ENCODE measurements around the gene RERGL.
"Not testable (repeated sequence)": the region's sequence is repeated elsewhere in the genome, so short reads cannot be mapped to it uniquely, and the experiment has no call there.

Gene RERGL

GRCh38 chr12:18090093-18090492, at the start of gene RERGL:
RERGL (minus strand) TSS chr12:18090193; CDS start chr12:18090140, 53 bp downstream.
- DNase-seq (ENCODE audit: low spot score): no peak

- no peak for DNase-seq (ENCODE audit: low spot score)
These were observed 49.3 kb upstream of the RERGL start for GRCh38 chr12:18139254-18139653.

DNA sequence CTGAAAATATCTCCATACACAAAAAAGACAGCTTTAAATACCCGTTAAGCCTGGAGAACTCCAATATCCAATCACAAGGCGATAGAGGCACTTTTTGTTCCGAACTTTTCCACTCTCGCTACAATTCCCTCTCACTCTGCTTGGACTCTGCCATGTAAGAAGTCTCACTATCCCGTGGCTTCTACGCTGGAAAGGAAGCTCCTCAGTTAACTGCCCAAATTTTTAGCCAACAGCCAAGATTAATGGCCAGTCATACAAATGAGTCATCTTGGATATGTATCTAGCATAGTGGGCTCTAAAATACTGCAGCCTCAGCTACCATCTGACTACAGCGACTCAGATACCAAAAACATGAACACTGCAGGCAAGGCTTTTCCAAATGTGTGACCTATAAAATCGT, 45.5 kb upstream of the RERGL start:
- DNase-seq (ENCODE audit: low spot score): no peak

- DNase-seq (ENCODE audit: low spot score): no peak
These were observed 45.1 kb upstream of the RERGL start for GRCh38 chr12:18135086-18135485.

DNA sequence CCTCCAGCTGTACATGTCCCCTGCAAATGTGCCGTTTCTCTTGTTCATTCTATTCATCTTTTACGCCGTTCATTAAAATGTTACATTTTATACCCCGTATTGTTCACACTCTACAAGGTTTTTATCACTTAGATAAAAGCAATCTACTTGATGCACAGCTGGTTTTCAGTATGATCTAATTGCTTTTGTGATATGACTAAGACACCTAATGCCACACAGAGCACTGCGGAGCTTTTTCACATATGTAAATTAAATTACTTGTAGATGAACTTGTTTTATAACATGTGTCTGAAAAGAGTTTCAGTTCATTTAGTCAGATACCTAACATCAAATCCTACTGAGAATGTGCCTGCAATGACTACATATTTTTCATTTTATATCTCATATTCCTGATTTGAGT, 40.9 kb upstream of the RERGL start:
- no peak for DNase-seq (ENCODE audit: low spot score)

DNA sequence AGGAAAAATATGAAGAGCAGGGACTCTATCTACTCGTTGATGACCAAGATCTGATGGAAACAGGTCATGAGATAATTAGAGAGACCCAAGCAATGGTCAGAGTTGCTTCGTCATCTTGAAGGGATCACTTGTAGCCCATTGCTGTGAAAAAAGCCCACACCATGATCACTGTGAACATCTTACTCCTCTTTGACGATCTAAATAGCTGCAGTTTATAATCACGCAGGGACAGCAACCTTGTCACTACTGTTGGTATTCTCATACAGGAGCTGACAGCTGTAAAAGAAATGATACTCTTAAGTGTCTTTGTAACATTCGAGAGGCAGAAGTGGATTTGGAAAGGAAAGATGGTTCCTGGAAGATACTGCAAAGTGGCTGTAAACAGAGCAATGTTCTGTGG, 33.7 kb upstream of the RERGL start:
- no peak for DNase-seq (ENCODE audit: low spot score)

GRCh38 chr12:18120899-18121298, 30.9 kb upstream of the RERGL start:
- no peak for DNase-seq (ENCODE audit: low spot score)

DNA sequence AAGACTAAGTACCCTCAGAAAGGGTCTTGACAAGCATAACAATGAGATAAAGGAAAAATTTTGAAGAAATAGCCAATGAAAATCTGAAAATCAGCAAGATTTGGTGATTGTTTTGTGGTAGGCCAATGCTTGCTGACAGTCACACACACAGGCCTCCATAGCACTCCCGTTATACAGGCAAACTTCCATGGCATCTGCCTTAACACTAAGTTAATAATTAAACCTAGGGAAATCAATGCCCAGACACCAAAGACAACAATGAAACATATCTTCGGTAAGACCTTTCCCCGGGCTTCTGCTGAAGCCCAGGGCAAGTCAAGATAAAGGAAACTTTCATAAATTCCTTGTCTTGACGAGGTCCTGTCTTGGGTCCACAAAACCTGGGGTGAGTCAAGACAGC, 18.6 kb upstream of the RERGL start:
- DNase-seq (ENCODE audit: low spot score): no peak

GRCh38 chr12:18103624-18104023, 13.6 kb upstream of the RERGL start:
- no peak for DNase-seq (ENCODE audit: low spot score)

DNA sequence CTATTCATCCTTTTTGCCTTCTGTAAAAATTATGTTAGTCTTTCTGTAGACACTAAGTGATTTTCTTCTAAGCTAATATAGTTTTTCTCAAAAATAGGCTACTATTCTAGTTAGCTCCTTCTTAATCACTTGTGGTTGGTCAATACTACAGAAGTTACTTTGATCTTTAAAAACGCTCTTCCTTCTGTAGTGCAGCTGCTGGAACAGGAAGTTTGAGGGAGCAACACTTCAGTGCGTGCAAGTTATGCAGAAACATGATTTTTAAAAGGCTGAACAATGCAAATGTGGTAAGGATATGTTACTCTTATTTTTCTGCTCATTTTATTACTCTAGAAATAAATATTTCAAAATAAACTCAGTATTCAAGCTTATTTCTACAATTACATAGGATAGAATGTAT, 11.1 kb upstream of the RERGL start:
- DNase-seq (ENCODE audit: low spot score): no peak

DNA sequence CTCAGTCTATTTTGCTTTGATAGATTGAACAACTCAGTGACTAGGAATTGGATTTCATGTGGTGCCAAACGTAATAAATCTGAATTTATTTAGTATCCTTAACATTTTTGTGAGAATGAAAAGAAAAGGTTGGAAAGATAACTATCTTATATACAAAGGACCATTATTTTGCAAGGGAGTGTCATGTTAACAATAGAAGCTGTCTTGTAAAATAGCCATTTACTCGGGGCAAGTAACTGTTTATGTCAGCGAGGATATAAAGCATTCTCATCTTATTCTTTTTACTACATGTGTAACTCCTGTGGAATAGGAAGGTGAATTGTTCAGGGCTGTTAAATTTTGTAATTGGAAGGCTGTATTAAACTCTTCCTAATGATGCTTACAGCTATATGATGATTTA, 5.9 kb downstream of the RERGL start:
- DNase-seq (ENCODE audit: low spot score): no peak

DNA sequence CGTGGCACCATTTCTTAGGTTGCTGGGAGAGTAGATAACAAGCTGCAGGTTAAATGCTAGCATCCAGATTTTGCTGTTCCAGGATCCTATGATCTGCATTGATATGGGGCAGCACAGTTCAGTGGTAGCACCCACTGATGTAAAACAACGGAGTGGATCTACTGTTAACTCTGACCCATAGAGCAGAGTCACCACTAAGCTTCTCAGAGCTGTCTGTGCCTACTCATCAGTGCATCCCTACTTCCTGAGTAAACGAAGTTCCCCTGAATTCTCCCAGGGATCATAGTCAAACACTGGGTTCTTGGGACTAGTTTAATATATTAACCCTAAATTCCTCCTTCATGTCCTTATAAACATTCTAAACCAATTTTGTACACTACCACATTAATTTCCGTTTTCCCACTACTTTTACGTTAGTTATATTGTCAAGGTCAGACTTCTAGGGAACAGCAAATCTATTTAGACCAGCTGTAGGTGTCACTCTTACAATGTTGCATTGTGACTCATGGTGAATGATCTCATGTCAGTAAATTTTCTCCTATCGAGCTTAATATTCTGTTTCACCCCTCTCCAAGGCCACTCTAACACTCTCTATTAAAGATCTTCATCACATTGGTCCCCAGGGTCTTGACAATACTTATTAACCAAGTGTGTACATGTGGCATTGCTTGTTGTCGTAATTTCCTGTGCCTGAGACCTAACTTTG, 10.3 kb downstream of the RERGL start:
- DNase-seq (ENCODE audit: low spot score): no peak

- no peak for DNase-seq (ENCODE audit: low spot score)
These were observed 16.0 kb downstream of the RERGL start for GRCh38 chr12:18074001-18074400.

DNA sequence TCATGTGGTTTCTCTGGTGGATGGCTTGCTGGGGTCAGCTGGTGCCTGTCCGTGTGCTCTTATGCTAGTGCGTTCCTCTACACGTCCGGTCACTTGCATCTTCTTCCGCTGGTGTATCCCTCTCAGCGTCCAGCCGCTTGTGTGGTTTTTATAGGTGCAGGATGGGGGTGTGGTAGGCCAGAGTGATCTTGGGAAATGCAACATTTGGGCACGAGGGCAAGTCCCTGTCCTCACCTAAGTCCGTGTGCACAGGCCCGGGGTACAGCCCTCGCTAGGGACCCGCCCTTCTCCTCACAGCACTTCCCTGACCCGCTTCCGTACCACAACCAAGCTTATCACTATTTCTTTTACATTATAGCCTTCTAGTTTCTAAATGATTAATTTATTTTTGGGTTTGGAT, 17.3 kb downstream of the RERGL start:
- no peak for DNase-seq (ENCODE audit: low spot score)

GRCh38 chr12:18071336-18071735, 18.7 kb downstream of the RERGL start:
- DNase-seq (ENCODE audit: low spot score): no peak

- no peak for DNase-seq (ENCODE audit: low spot score)
These were observed 21.6 kb downstream of the RERGL start for GRCh38 chr12:18068355-18068754.

- no peak for DNase-seq (ENCODE audit: low spot score)
These were observed 23.3 kb downstream of the RERGL start for GRCh38 chr12:18066666-18067065.

DNA sequence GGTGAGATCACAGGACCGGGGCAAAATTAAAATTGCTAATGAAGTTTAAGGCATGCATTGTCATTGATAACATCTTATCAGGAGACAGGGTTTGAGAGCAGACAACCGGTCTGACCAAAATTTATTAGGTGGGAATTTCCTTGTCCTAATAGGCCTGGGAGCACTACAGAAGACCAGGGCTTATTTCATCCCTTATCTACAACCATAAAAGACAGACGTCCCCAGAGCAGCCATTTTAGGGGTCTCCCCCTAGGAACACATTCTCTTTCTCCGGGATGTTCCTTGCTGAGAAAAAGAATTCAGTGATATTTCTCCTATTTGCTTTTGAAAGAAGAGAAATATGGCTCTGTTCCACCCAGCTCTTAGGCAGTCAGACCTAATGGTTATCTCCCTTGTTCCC, 27.1 kb downstream of the RERGL start:
- not testable (repeated sequence) for DNase-seq (ENCODE audit: low spot score)

GRCh38 chr12:18057051-18057450, 32.9 kb downstream of the RERGL start:
- DNase-seq (ENCODE audit: low spot score): no peak

DNA sequence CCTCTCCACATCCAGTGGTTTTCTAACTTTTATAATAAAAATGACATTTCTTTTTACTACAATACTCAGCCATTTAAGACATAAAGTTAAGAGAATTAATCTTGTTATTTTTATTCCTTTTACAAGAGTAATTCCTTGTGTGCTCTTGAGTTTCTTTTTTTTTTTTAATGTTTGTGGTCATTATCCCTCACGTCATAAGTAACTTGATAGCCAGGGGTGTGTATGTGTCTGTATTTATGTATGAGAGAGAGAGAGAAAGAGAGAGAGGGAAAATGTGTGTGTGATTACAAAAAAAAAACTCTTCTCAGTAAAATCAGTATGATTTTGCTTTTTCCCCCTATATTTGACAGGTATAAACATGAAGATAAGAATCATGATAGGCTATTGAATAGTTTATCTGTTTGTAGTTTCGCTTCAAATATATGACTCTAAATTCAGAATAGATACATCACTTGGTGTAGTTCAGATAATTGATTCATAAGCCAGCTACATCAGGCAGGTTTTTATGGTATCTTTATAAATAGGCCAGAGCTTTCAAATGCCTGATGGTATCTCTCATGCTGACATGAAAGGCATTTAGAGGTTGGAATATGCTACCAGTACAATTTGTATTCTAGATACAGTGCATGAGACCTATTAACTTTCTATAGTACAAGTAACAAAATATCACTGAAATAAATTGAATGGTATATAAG, 34.9 kb downstream of the RERGL start:
- DNase-seq (ENCODE audit: low spot score): no peak

DNA sequence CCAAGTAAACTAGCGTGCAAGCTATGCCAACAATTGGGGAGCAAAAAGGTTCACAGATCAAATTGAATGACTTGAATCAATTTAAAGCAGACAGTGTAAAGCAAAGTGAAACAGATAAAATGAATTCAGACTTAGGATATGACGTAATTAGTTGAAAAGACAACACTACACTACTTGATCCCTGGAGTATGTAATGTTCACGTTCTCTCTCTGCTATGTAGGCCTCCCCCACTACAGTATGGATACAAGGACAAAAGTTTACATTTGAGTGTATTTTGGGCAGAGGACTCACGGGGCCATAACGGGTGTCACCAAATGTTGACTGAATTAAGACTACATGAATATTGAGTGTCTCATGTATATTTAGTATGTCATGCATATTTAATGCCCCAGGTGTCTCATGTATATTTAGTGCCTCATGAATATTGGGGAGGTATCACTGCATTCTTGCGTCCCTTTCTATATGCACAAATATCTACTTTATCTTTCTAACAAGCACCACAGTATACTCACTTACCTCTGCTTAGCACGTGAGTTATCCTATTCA, 44.5 kb downstream of the RERGL start:
- DNase-seq (ENCODE audit: low spot score): no peak

- DNase-seq (ENCODE audit: low spot score): not testable (repeated sequence)
These were observed 49.8 kb downstream of the RERGL start for GRCh38 chr12:18040060-18040742.
